Measurements from ENCODE around the gene ATP10B. TPM values are rescaled to one million over a fixed set of nuclear protein-coding genes. Genes with fewer than 3 reads are reported as not detected.

ATP10B gene
- polyA plus RNA-seq, 1 of the 3 experiments (the other 2 are of a cell fraction), result not detected

DNA sequence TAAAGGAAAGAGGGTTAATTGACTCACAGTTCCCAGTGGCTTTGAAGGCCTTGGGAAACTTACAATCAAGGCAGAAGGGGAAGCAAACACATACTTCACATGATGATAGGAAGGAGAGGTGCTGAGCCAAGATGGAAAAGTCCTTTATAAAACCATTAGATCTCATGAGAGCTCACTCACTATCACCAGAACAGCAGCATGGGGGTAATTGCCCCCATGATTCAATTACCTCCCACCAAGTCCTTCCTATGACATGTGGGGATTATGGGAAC is 330.7 kb downstream of the ATP10B start:
- no peaks in the 10 kb centered on the region for H3K79me2 ChIP-seq (ENCODE audit: insufficient read depth)
- H3K9ac ChIP-seq, result no peak overlapping the region
- no peak overlapping the region for H3K4me2 ChIP-seq
- H4K20me1 ChIP-seq (ENCODE audit: insufficient read depth), result no peaks in the 10 kb centered on the region
- DNase-seq, result no peak
- H3K4me1 ChIP-seq (ENCODE audit: control insufficient read depth in 1 of 2, insufficient read depth in 2 of 2, low read depth in 1 of 2, low read length in 1 of 2), result no peaks in the 10 kb centered on the region
- TF ChIP-seq NRF1 (IDR thresholded peaks at IDR 0.05; ENCODE audit: low read depth, low read length), result no peak
- no peak for TF ChIP-seq RFX5 (IDR thresholded peaks at IDR 0.05; ENCODE audit: low read length)
- TF ChIP-seq RXRA (IDR thresholded peaks at IDR 0.05; ENCODE audit: borderline replicate concordance, low read depth), result no peak
- TF ChIP-seq GATA2 (CRISPR knock-in tag; IDR thresholded peaks at IDR 0.05), result no peak
- TF ChIP-seq TCF12 (IDR thresholded peaks at IDR 0.05), result no peak
- no peak overlapping the region for H3K27ac ChIP-seq (ENCODE audit: low read depth in 2 of 2, low read length in 1 of 2)
- H3K4me3 ChIP-seq (ENCODE audit: low read depth in 2 of 2, low read length in 1 of 2), result no peak overlapping the region
- peaks cover 10% of the 10 kb centered on the region; the same call in 1 of the 2 replicates for H3K27me3 ChIP-seq (ENCODE audit: insufficient read depth)
- H3F3A ChIP-seq (replicated peaks; ENCODE audit: insufficient read depth), result no peaks in the 10 kb centered on the region
- H2AFZ ChIP-seq (ENCODE audit: low read depth), result no peak overlapping the region
- POLR2A ChIA-PET, result no interaction called here
- H3K9me2 ChIP-seq, result no peaks in the 10 kb centered on the region
- CTCF ChIA-PET, result no interaction called here
- H3K9me3 ChIP-seq, result no peaks in the 10 kb centered on the region
- no peaks in the 10 kb centered on the region for H3K36me3 ChIP-seq (replicated peaks in 1 of 2; ENCODE audit: control insufficient read depth in 1 of 2, insufficient read depth in 2 of 2, low read length in 1 of 2)

DNA sequence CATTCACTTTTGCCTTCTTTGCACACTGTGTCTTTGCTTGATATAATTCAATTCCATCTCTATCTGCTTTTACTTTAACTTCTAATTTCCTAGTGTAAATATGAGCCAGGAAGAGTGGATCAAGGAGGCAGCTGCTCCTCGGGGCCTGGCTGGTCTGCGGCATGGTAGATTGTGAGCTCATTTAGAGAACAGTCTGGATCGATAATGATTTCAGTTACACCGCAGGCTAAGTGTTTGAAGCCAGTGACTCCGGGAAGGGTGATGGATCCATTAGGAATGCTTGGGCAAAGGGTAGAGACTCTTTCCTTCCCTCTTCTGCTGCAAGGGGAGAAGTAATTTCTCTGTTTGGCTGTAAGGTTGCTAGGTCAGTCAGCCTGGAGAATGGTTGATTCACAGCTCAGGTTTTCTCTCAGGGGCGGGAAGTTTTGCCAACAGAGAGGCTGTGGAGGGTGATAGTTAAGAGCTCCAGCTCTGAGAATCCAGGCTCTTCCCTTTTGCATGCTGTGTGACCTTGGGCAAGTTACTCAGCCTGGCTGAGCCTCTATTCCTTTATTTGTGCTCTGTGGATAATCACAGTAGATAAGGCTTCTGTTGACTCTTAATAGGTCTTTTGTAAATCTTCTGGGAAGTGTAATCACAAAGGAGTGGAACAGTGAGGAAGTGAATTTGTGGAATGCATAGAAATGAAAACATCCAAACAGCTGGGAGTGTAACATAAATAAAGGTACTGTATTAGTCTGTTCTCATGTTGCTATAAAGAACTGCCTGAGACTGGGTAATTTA is 331.2 kb downstream of the ATP10B start:
- CTCF ChIA-PET, result no interaction called here

More for the DNA sequence above, 331.2 kb downstream of the ATP10B start:
- no peaks in the 10 kb centered on the region for H3K9me2 ChIP-seq
- H3K9ac ChIP-seq, result no peak overlapping the region
- no peak overlapping the region for H2AFZ ChIP-seq (ENCODE audit: low read depth)
- peaks cover 10% of the 10 kb centered on the region; the same call in 1 of the 2 replicates for H3K27me3 ChIP-seq (ENCODE audit: insufficient read depth)
- H4K20me1 ChIP-seq (ENCODE audit: insufficient read depth), result no peaks in the 10 kb centered on the region
- TF ChIP-seq MXI1 (IDR thresholded peaks at IDR 0.05; ENCODE audit: low read depth, low read length) (no peak), RFX5 (IDR thresholded peaks at IDR 0.05; ENCODE audit: low read length) (no peak), PBX3 (IDR thresholded peaks at IDR 0.05) (no peak), CHD2 (IDR thresholded peaks at IDR 0.05; ENCODE audit: low read length, partially characterized antibody) (no peak), RCOR1 (IDR thresholded peaks at IDR 0.05; ENCODE audit: low read length) (no peak), FOXJ3 (CRISPR knock-in tag; IDR thresholded peaks at IDR 0.05) (no peak), TEAD4 (IDR thresholded peaks at IDR 0.05; ENCODE audit: borderline replicate concordance, insufficient read depth) (no peak), MEF2A (IDR thresholded peaks at IDR 0.05; ENCODE audit: borderline replicate concordance, low read depth) (no peak), POLR2AphosphoS5 (IDR thresholded peaks at IDR 0.05; ENCODE audit: low read depth, low read length) (no peak), NFIC (IDR thresholded peaks at IDR 0.05; ENCODE audit: borderline replicate concordance) (no peak), SMC3 (IDR thresholded peaks at IDR 0.05; ENCODE audit: low read depth, low read length) (no peak)
- TF ChIP-seq, protein P1, sequence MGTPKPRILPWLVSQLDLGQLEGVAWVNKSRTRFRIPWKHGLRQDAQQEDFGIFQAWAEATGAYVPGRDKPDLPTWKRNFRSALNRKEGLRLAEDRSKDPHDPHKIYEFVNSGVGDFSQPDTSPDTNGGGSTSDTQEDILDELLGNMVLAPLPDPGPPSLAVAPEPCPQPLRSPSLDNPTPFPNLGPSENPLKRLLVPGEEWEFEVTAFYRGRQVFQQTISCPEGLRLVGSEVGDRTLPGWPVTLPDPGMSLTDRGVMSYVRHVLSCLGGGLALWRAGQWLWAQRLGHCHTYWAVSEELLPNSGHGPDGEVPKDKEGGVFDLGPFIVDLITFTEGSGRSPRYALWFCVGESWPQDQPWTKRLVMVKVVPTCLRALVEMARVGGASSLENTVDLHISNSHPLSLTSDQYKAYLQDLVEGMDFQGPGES (IDR thresholded peaks at IDR 0.05; ENCODE audit: low read depth, low read length), result no peak
- TF ChIP-seq, protein P2, sequence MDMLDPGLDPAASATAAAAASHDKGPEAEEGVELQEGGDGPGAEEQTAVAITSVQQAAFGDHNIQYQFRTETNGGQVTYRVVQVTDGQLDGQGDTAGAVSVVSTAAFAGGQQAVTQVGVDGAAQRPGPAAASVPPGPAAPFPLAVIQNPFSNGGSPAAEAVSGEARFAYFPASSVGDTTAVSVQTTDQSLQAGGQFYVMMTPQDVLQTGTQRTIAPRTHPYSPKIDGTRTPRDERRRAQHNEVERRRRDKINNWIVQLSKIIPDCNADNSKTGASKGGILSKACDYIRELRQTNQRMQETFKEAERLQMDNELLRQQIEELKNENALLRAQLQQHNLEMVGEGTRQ (IDR thresholded peaks at IDR 0.05; ENCODE audit: borderline replicate concordance, low read depth, low read length), result no peak
- TF ChIP-seq, protein P3, sequence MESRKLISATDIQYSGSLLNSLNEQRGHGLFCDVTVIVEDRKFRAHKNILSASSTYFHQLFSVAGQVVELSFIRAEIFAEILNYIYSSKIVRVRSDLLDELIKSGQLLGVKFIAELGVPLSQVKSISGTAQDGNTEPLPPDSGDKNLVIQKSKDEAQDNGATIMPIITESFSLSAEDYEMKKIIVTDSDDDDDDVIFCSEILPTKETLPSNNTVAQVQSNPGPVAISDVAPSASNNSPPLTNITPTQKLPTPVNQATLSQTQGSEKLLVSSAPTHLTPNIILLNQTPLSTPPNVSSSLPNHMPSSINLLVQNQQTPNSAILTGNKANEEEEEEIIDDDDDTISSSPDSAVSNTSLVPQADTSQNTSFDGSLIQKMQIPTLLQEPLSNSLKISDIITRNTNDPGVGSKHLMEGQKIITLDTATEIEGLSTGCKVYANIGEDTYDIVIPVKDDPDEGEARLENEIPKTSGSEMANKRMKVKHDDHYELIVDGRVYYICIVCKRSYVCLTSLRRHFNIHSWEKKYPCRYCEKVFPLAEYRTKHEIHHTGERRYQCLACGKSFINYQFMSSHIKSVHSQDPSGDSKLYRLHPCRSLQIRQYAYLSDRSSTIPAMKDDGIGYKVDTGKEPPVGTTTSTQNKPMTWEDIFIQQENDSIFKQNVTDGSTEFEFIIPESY (IDR thresholded peaks at IDR 0.05; ENCODE audit: borderline replicate concordance, low read depth), result no peak
- TF ChIP-seq, protein P4, sequence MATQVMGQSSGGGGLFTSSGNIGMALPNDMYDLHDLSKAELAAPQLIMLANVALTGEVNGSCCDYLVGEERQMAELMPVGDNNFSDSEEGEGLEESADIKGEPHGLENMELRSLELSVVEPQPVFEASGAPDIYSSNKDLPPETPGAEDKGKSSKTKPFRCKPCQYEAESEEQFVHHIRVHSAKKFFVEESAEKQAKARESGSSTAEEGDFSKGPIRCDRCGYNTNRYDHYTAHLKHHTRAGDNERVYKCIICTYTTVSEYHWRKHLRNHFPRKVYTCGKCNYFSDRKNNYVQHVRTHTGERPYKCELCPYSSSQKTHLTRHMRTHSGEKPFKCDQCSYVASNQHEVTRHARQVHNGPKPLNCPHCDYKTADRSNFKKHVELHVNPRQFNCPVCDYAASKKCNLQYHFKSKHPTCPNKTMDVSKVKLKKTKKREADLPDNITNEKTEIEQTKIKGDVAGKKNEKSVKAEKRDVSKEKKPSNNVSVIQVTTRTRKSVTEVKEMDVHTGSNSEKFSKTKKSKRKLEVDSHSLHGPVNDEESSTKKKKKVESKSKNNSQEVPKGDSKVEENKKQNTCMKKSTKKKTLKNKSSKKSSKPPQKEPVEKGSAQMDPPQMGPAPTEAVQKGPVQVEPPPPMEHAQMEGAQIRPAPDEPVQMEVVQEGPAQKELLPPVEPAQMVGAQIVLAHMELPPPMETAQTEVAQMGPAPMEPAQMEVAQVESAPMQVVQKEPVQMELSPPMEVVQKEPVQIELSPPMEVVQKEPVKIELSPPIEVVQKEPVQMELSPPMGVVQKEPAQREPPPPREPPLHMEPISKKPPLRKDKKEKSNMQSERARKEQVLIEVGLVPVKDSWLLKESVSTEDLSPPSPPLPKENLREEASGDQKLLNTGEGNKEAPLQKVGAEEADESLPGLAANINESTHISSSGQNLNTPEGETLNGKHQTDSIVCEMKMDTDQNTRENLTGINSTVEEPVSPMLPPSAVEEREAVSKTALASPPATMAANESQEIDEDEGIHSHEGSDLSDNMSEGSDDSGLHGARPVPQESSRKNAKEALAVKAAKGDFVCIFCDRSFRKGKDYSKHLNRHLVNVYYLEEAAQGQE (IDR thresholded peaks at IDR 0.05; ENCODE audit: low read depth, low read length), result no peak
- no peaks in the 10 kb centered on the region for H3K4me1 ChIP-seq (ENCODE audit: control insufficient read depth in 1 of 2, insufficient read depth in 2 of 2, low read depth in 1 of 2, low read length in 1 of 2)
- no peak for DNase-seq
- no peak overlapping the region for H3K27ac ChIP-seq (ENCODE audit: low read depth in 2 of 2, low read length in 1 of 2)
- no peaks in the 10 kb centered on the region for H3F3A ChIP-seq (replicated peaks; ENCODE audit: insufficient read depth)
- no peak overlapping the region for H3K4me2 ChIP-seq
- no peaks in the 10 kb centered on the region for H3K9me3 ChIP-seq
- WGBS (ENCODE audit: low lambda C conversion rate), result 21% methylated on average over 5 of the region's 6 CpGs
- POLR2A ChIA-PET, result no interaction called here
- no peak overlapping the region for H3K4me3 ChIP-seq (ENCODE audit: low read depth in 2 of 2, low read length in 1 of 2)
- no peaks in the 10 kb centered on the region for H3K79me2 ChIP-seq (ENCODE audit: insufficient read depth)
- no peaks in the 10 kb centered on the region for H3K36me3 ChIP-seq (replicated peaks in 1 of 2; ENCODE audit: control insufficient read depth in 1 of 2, insufficient read depth in 2 of 2, low read length in 1 of 2)

Data from SK-N-SH (cell line).